ENCODE results near the gene IVD. TPM values are rescaled to one million over a fixed set of nuclear protein-coding genes. Genes with fewer than 3 reads are reported as not detected.
A peak's percentile ranks its signal among the peaks of the same experiment; 100 is the strongest.

The IVD gene
- total and polyA plus RNA-seq, 9 of the 15 experiments (the other 6 are each of a cell fraction or from before 2014, with no cell fraction given) = 0.15 to 4.5 (median 2.4) TPM

DNA sequence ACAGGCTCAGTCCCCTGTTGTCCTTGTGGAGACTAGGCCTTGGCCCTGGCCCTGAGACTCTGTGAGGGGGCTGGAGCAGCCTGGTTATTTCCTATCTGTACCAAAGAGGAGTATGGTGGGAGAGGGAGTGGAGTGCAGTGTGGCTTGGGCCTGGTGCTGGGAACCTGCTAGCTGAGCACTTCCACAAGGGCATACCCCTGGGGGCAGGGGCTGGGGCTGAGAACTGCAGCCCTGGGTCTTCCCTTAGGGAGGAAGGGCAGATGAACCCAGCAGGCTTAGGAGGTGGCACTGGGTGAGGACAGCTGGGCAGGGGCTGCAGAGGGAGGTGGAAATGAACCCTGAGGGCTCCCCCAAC, 61.6 kb downstream of the IVD start:
- H3K27ac ChIP-seq (ENCODE audit: extremely low read depth, low read depth, low read length) = no peak overlapping the region
- H3K9me3 ChIP-seq (replicated peaks; ENCODE audit: control insufficient read depth, insufficient read depth, low read depth, low read length) = no peaks in the 10 kb centered on the region
- no peaks in the 10 kb centered on the region for H3K27me3 ChIP-seq (ENCODE audit: control insufficient read depth in 2 of 2, insufficient read depth in 2 of 2, low read length in 2 of 2)
- H3K4me3 ChIP-seq = no peak overlapping the region
- CTCF ChIA-PET (ENCODE audit: low intra/inter-chr PET ratio) = no interaction called here
- peaks cover 57% of the 10 kb centered on the region for H3K36me3 ChIP-seq (ENCODE audit: control insufficient read depth, insufficient read depth, low read length)
- peak overlapping the region in 1 of 2 experiments; percentile 39; a peak in 1 of 4 replicates for H3K9ac ChIP-seq (ENCODE audit: insufficient read depth in 1 of 2, low read depth in 2 of 2, low read length in 2 of 2)
- no peak overlapping the region for H3K4me2 ChIP-seq (ENCODE audit: insufficient read depth, low read length)
- ATAC-seq (no peak), DNase-seq (ENCODE audit: extremely low read depth in 1 of 4, low spot score in 3 of 4) (no peak), FAIRE-seq (no peak)
- in situ Hi-C loops (cut with MboI) (no loop called here), intact Hi-C loops (cut with micrococcal nuclease) (no loop called here)
- TF ChIP-seq ZC3H11A (IDR thresholded peaks at IDR 0.05; ENCODE audit: low read depth, low read length) = no peak
- BruUV-seq (replicated peaks) = TSS peak; percentile 9
- no peak overlapping the region for H2AFZ ChIP-seq (ENCODE audit: low read depth, low read length)
- H3K4me1 ChIP-seq (replicated peaks in 1 of 2; ENCODE audit: control insufficient read depth in 2 of 2, insufficient read depth in 2 of 2, low read length in 2 of 2) = peaks cover 35 to 50% of the 10 kb centered on the region in 2 experiments
- POLR2A ChIA-PET = interaction anchor here (1.1 kb wide), 1 partner anchor 11 kb away, joined by 3 read pairs; no protein-coding TSS in a partner anchor
- no peaks in the 10 kb centered on the region for H3K9me1 ChIP-seq (ENCODE audit: control insufficient read depth, insufficient read depth, low read length)
- H3K79me2 ChIP-seq (ENCODE audit: control insufficient read depth, insufficient read depth, low read length) = peaks cover 10% of the 10 kb centered on the region
- no peaks in the 10 kb centered on the region; the same call in 1 of the 2 replicates for H4K20me1 ChIP-seq (replicated peaks; ENCODE audit: control insufficient read depth, insufficient read depth, low read length)

DNA sequence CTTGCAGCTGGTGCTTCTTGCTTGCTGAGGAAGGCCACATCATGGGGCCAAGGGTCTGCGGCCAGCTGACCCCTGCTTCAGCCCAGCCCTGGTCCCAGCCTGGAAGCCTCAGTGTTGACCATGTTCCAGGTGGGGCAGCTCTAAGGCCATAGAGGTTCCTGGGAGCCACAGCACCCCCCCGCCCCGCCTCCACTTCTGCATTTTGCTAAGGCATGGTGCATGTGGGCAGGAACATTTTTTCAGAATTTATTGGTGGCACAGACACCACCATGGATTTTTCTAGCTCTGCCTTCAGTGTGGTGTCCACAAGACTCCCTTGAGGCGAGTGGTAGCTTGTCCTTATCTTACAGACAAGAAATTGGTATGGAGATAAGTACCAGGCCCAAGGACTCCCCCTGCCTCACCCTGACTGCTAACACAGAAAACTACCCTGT, 63.3 kb downstream of the IVD start:
- intact Hi-C loops (cut with micrococcal nuclease) (no loop called here), in situ Hi-C loops (cut with MboI) (no loop called here)
- 46% methylated on average over 3 of the region's 4 CpGs for WGBS (ENCODE audit: insufficient coverage, low coverage, missing lambda C conversion rate)
- Histone ChIP-seq H3K9me3 (replicated peaks; ENCODE audit: control insufficient read depth, insufficient read depth, low read depth, low read length) (no peaks in the 10 kb centered on the region), H3K36me3 (ENCODE audit: control insufficient read depth, insufficient read depth, low read length) (peaks cover 41% of the 10 kb centered on the region), H3K4me1 (replicated peaks in 1 of 2; ENCODE audit: control insufficient read depth in 2 of 2, insufficient read depth in 2 of 2, low read length in 2 of 2) (peaks cover 37 to 52% of the 10 kb centered on the region in 2 experiments), H3K4me2 (ENCODE audit: insufficient read depth, low read length) (no peak overlapping the region), H3K9ac (ENCODE audit: insufficient read depth in 1 of 2, low read depth in 2 of 2, low read length in 2 of 2) (no peak overlapping the region; a peak in 1 of 4 replicates), H3K27me3 (ENCODE audit: control insufficient read depth in 2 of 2, insufficient read depth in 2 of 2, low read length in 2 of 2) (no peaks in the 10 kb centered on the region), H3K27ac (ENCODE audit: extremely low read depth, low read depth, low read length) (no peak overlapping the region), H2AFZ (ENCODE audit: low read depth, low read length) (no peak overlapping the region), H3K4me3 (no peak overlapping the region), H3K9me1 (ENCODE audit: control insufficient read depth, insufficient read depth, low read length) (no peaks in the 10 kb centered on the region), H4K20me1 (replicated peaks; ENCODE audit: control insufficient read depth, insufficient read depth, low read length) (no peaks in the 10 kb centered on the region; the same call in 1 of the 2 replicates), H3K79me2 (ENCODE audit: control insufficient read depth, insufficient read depth, low read length) (peaks cover 15% of the 10 kb centered on the region)
- ATAC-seq (no peak), DNase-seq (ENCODE audit: extremely low read depth in 1 of 4, low spot score in 3 of 4) (peak in 1 of 4 experiments; percentile 37), FAIRE-seq (peak; percentile 54)
- ChIA-PET POLR2A (interaction anchor here (0.7 to 2.2 kb wide), 5 partner anchors 10 to 30 kb away, joined by 3 to 15 read pairs (median 6); no protein-coding TSS in a partner anchor), CTCF (ENCODE audit: low intra/inter-chr PET ratio) (no interaction called here)
- BruUV-seq (replicated peaks) = no TSS peak
- TF ChIP-seq NR3C1 (CRISPR knock-in tag; IDR thresholded peaks at IDR 0.05) (no peak), SETDB1 (IDR thresholded peaks at IDR 0.05; ENCODE audit: low read length) (no peak), CC2D1A (IDR thresholded peaks at IDR 0.05) (no peak), TARDBP (IDR thresholded peaks at IDR 0.05) (no peak), POLR2AphosphoS5 (IDR thresholded peaks at IDR 0.05; ENCODE audit: control insufficient read depth, insufficient read depth, low read depth, low read length) (no peak), CXXC5 (CRISPR knock-in tag; IDR thresholded peaks at IDR 0.05) (no peak), MYC (IDR thresholded peaks at IDR 0.05; ENCODE audit: low read depth, low read length) (0 out of 2 replicates have a peak, but pooled peaks have one; percentile 47), MYC (CRISPR knock-in tag; IDR thresholded peaks at IDR 0.05; ENCODE audit: borderline replicate concordance, low read depth) (no peak), EP400 (IDR thresholded peaks at IDR 0.05) (no peak), ZNF3 (CRISPR knock-in tag; IDR thresholded peaks at IDR 0.05) (no peak)
- TF ChIP-seq, protein P1, sequence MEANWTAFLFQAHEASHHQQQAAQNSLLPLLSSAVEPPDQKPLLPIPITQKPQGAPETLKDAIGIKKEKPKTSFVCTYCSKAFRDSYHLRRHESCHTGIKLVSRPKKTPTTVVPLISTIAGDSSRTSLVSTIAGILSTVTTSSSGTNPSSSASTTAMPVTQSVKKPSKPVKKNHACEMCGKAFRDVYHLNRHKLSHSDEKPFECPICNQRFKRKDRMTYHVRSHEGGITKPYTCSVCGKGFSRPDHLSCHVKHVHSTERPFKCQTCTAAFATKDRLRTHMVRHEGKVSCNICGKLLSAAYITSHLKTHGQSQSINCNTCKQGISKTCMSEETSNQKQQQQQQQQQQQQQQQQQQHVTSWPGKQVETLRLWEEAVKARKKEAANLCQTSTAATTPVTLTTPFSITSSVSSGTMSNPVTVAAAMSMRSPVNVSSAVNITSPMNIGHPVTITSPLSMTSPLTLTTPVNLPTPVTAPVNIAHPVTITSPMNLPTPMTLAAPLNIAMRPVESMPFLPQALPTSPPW (CRISPR knock-in tag; IDR thresholded peaks at IDR 0.05) = peak; percentile 54; the same call in 1 of the 2 replicates
- TF ChIP-seq, protein P2, sequence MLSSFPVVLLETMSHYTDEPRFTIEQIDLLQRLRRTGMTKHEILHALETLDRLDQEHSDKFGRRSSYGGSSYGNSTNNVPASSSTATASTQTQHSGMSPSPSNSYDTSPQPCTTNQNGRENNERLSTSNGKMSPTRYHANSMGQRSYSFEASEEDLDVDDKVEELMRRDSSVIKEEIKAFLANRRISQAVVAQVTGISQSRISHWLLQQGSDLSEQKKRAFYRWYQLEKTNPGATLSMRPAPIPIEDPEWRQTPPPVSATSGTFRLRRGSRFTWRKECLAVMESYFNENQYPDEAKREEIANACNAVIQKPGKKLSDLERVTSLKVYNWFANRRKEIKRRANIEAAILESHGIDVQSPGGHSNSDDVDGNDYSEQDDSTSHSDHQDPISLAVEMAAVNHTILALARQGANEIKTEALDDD (IDR thresholded peaks at IDR 0.05) = no peak
